Suprapubic skin (tissue), 4 donors: Measurements from ENCODE around the gene NOL4. TPM values are rescaled to one million over a fixed set of nuclear protein-coding genes. Genes with fewer than 3 reads are reported as not detected.

ENCODE experiments used
- DNase-seq, 2 donors: peaks; one replicate each; pipeline ENCODE4 v3.0.0-alpha.2; 2019; ENCODE audit warnings: low spot score in 2 of 2
- H3K27ac ChIP-seq: fragments of 200-600 bp; sonication (generic); one replicate; pipeline ENCODE4 v1.5.1; 2019
- H3K27me3 ChIP-seq: fragments of 200-600 bp; sonication (generic); one replicate; pipeline ENCODE4 v1.5.1; 2019
- H3K36me3 ChIP-seq: fragments of 200-600 bp; sonication (generic); one replicate; pipeline ENCODE4 v1.5.1; 2019
- H3K4me1 ChIP-seq: fragments of 200-600 bp; sonication (generic); one replicate; pipeline ENCODE4 v1.5.1; 2019
- H3K4me3 ChIP-seq: fragments of 200-600 bp; sonication (generic); one replicate; pipeline ENCODE4 v1.5.1; 2019; ENCODE audit warnings: mild to moderate bottlenecking
- H3K9me3 ChIP-seq: fragments of 200-600 bp; sonication (generic); one replicate; pipeline ENCODE4 v1.5.1; 2019
- POLR2A ChIP-seq, 2 donors: fragments of 450-650 bp; IDR thresholded peaks; one replicate each; pipeline ENCODE4 v1.6.1; 2017; ENCODE audit warnings: antibody characterized with exemption in 2 of 2, mild to moderate bottlenecking in 2 of 2, moderate library complexity in 2 of 2
- whole genome bisulfite sequencing: methylation state at CpG from one replicate; pipeline ENCODE4 v1.1.5; 2018; 5-methylcytosine and 5-hydroxymethylcytosine counted together
- total RNA-seq, 4 donors: library from RNA; depleted of rRNA; stranded (reverse); fragments of >200 nt; gene quantifications; one replicate each; pipeline ENCODE4 v1.1.0, GENCODE V29; 2016

The NOL4 gene
- total RNA-seq, 4 donors from 2014 or later = 0.23 to 1.1 TPM; not detected in 2

- no peaks in the 10 kb centered on the region for H3K4me1 ChIP-seq
- no peaks in the 10 kb centered on the region for H3K36me3 ChIP-seq
- no peak for TF ChIP-seq POLR2A (IDR thresholded peaks at IDR 0.05)
- DNase-seq = no peak
- H3K27me3 ChIP-seq = no peaks in the 10 kb centered on the region
- no peak overlapping the region for H3K27ac ChIP-seq
- H3K4me3 ChIP-seq = no peak overlapping the region
- 45% methylated on average over 3 of the region's 3 CpGs for WGBS
- H3K9me3 ChIP-seq = no peaks in the 10 kb centered on the region
These were observed 34.9 kb downstream of the NOL4 start for GRCh38 chr18:34189656-34190435.
